Brain microvascular endothelial cell (primary cell): ENCODE data around the gene KRTAP10-2.
"Not testable (repeated sequence)": the region's sequence is repeated elsewhere in the genome, so short reads cannot be mapped to it uniquely, and the experiment has no call there.

Experiments
- DNase-seq: peaks from one replicate; pipeline ENCODE4 v3.0.0-alpha.2; 2020
- H3K27ac ChIP-seq: fragments of 250-450 bp; sonication (Bioruptor Pico); 2 replicates; pipeline ENCODE4 v1.5.1; 2020; ENCODE audit warnings: mild to moderate bottlenecking, moderate library complexity
- H3K27me3 ChIP-seq: fragments of 250-450 bp; sonication (Bioruptor Pico); replicated peaks from 2 replicates; pipeline ENCODE4 v1.5.1; 2020; ENCODE audit warnings: mild to moderate bottlenecking
- H3K36me3 ChIP-seq: fragments of 250-450 bp; sonication (Bioruptor Pico); replicated peaks from 2 replicates; pipeline ENCODE4 v1.5.1; 2020; ENCODE audit warnings: mild to moderate bottlenecking
- H3K4me3 ChIP-seq: 2 replicates; pipeline ENCODE4 v1.5.1; 2011; ENCODE audit warnings: low read depth, mild to moderate bottlenecking, control low read depth, low read length, moderate library complexity
- in situ Hi-C: cut with HindIII; loops from 2 replicates; pipeline ENCODE4 v1.10.0; 2017; ENCODE audit warnings: low sequenced_read_pairs, low pct_ligation_motif_present
- TF ChIP-seq, protein P1 (sequence below): IDR thresholded peaks from 2 replicates; pipeline ENCODE4 v1.5.1; 2011; ENCODE audit warnings: low read depth, mild to moderate bottlenecking, moderate library complexity, low read length, control low read depth, inconsistent platforms; ENCODE audit errors: missing control alignments

Gene KRTAP10-2

GRCh38 chr21:44552136-44552535 lies 831 bp upstream of the KRTAP10-2 start:
- Histone ChIP-seq H3K27ac (no peak overlapping the region), H3K4me3 (no peak overlapping the region), H3K27me3 (peaks cover 11% of the 10 kb centered on the region), H3K36me3 (no peaks in the 10 kb centered on the region)
- TF ChIP-seq, protein P1, sequence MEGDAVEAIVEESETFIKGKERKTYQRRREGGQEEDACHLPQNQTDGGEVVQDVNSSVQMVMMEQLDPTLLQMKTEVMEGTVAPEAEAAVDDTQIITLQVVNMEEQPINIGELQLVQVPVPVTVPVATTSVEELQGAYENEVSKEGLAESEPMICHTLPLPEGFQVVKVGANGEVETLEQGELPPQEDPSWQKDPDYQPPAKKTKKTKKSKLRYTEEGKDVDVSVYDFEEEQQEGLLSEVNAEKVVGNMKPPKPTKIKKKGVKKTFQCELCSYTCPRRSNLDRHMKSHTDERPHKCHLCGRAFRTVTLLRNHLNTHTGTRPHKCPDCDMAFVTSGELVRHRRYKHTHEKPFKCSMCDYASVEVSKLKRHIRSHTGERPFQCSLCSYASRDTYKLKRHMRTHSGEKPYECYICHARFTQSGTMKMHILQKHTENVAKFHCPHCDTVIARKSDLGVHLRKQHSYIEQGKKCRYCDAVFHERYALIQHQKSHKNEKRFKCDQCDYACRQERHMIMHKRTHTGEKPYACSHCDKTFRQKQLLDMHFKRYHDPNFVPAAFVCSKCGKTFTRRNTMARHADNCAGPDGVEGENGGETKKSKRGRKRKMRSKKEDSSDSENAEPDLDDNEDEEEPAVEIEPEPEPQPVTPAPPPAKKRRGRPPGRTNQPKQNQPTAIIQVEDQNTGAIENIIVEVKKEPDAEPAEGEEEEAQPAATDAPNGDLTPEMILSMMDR = no peak
- in situ Hi-C loops = no loop called here
- DNase-seq = no peak

GRCh38 chr21:44550807-44551206 lies 498 bp downstream of the KRTAP10-2 start:
- Histone ChIP-seq H3K27me3 (peaks cover 7% of the 10 kb centered on the region), H3K27ac (no peak overlapping the region), H3K4me3 (no peak overlapping the region), H3K36me3 (no peaks in the 10 kb centered on the region)
- in situ Hi-C loops = no loop called here
- no peak for DNase-seq
- TF ChIP-seq, protein P1 = no peak

GRCh38 chr21:44550285-44550684 lies 1.0 kb downstream of the KRTAP10-2 start:
- H3K27me3 ChIP-seq, H3K4me3 ChIP-seq, DNase-seq, H3K36me3 ChIP-seq, H3K27ac ChIP-seq, in situ Hi-C loops: not testable (repeated sequence)

DNA sequence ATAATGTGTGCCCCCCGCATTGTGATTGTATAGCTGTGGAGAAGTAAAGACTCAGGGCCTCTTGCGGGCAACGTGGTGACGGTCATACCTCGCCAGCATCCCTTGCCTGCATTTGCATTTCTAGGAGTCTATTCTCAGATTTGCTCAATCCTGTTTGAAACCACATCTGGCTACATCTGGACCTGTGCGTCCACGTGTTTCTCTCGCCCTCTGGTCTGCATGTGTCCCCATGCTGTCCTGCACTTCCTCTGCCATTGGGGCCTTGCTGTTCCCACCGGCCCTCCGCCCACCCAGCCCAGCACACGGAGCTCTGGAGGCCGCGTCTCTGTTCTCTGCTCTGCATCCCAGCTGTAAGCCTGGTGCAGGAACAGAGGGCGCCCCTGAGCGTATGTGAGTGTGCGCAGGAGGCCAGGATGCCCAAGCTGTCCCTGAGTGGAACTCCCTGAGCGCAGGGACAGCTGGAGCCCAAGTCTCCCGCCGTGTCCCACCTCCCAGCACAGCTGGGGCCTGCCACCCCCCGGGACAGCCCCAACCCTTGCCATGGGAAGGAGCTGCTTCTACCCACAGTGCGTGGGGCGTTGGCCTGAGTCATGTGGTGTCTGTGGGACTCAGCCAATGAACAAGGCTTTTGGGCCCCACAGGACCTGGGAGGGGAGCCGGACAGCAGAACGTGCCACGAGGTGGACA lies 1.6 kb downstream of the KRTAP10-2 start:
- Histone ChIP-seq H3K27ac (no peak overlapping the region), H3K27me3 (peaks cover 7% of the 10 kb centered on the region), H3K36me3 (no peaks in the 10 kb centered on the region), H3K4me3 (no peak overlapping the region)
- no peak for DNase-seq
- in situ Hi-C loops = no loop called here
- TF ChIP-seq, protein P1 = no peak

DNA sequence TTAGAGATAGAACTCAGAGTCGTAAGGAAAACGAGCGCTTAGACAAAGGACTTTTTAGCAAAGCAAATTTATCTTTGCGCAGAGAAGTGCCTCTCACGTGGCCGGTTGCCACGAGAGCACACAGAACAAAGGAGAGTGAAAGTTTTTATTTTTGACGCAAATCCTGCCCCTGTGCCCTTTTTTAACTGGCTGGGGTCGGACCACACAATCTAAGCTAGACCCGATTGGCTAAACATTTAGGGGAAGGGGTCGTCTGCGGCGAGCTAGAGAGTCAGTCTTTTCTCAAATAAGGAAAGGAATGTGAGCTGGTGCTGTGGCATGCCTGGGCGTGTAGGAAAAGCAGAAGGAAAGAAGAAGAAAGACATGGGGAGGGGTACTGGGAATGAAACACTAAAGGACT lies 2.4 kb downstream of the KRTAP10-2 start:
- in situ Hi-C loops = no loop called here
- H3K36me3 ChIP-seq = no peaks in the 10 kb centered on the region
- no peak overlapping the region for H3K27ac ChIP-seq
- peaks cover 7% of the 10 kb centered on the region for H3K27me3 ChIP-seq
- H3K4me3 ChIP-seq = no peak overlapping the region
- TF ChIP-seq, protein P1 = no peak
- no peak for DNase-seq

- no peak for DNase-seq
- TF ChIP-seq, protein P1 = no peak
- Histone ChIP-seq H3K36me3 (no peaks in the 10 kb centered on the region), H3K27me3 (peaks cover 7% of the 10 kb centered on the region), H3K27ac (no peak overlapping the region), H3K4me3 (no peak overlapping the region)
- in situ Hi-C loops = no loop called here
Observed at GRCh38 chr21:44548381-44548780, 2.9 kb downstream of the KRTAP10-2 start.
